KOPT-K1 (cell line): Measurements from ENCODE around the gene CDY1.
"Not testable (repeated sequence)": the region's sequence is repeated elsewhere in the genome, so short reads cannot be mapped to it uniquely, and the experiment has no call there.

Source experiments
- H3K27ac ChIP-seq: fragments of 200-600 bp; sonication (generic); 2 replicates; pipeline ENCODE4 v1.5.1; 2016; ENCODE audit warnings: antibody characterized with exemption, mild to moderate bottlenecking, low read depth, low read length; ENCODE audit not compliant: poor library complexity, severe bottlenecking
- H3K36me3 ChIP-seq: fragments of 200-600 bp; sonication (generic); 2 replicates; pipeline ENCODE4 v1.5.1; 2017; ENCODE audit warnings: antibody characterized with exemption, mild to moderate bottlenecking, low read length, moderate library complexity; ENCODE audit not compliant: insufficient read depth
- H3K9me3 ChIP-seq: fragments of 200-600 bp; sonication (generic); 2 replicates; pipeline ENCODE4 v1.5.1; 2017; ENCODE audit warnings: antibody characterized with exemption, low read length, mild to moderate bottlenecking; ENCODE audit not compliant: insufficient read depth, poor library complexity, severe bottlenecking

CDY1 gene

GRCh38 chrY:25621817-25622216 lies at the start of gene CDY1:
Gene CDY1 (plus strand): TSS chrY:25622117. CDS start chrY:25622443, 326 bp downstream.
- H3K9me3 ChIP-seq, H3K36me3 ChIP-seq, H3K27ac ChIP-seq: not testable (repeated sequence)

GRCh38 chrY:25593336-25593735 lies 28.6 kb upstream of the CDY1 start:
- H3K9me3 ChIP-seq, H3K36me3 ChIP-seq, H3K27ac ChIP-seq: not testable (repeated sequence)

GRCh38 chrY:25620209-25620608 lies 1.7 kb upstream of the CDY1 start:
- H3K27ac ChIP-seq, H3K36me3 ChIP-seq, H3K9me3 ChIP-seq: not testable (repeated sequence)

- H3K27ac ChIP-seq, H3K9me3 ChIP-seq, H3K36me3 ChIP-seq: not testable (repeated sequence)
These were observed 4.6 kb downstream of the CDY1 start for GRCh38 chrY:25626524-25626923.

GRCh38 chrY:25630383-25631112 lies 8.6 kb downstream of the CDY1 start:
- not testable (repeated sequence) for H3K36me3 ChIP-seq, H3K9me3 ChIP-seq, H3K27ac ChIP-seq

GRCh38 chrY:25639852-25640251 lies 17.9 kb downstream of the CDY1 start:
- not testable (repeated sequence) for H3K9me3 ChIP-seq, H3K27ac ChIP-seq, H3K36me3 ChIP-seq

- H3K36me3 ChIP-seq, H3K9me3 ChIP-seq, H3K27ac ChIP-seq: not testable (repeated sequence)
These were observed 21.4 kb downstream of the CDY1 start for GRCh38 chrY:25643024-25643915.
